Stimulated activated CD8-positive, alpha-beta memory T cell treated with anti-CD3 and anti-CD28 coated beads, Interleukin-7, amount 100 ng/mL, for 48 hours (primary cell): Measurements from ENCODE around the gene PCAT6.

Experiments used
- DNase-seq, 2 donors: peaks; one replicate each; pipeline ENCODE4 v3.0.0-alpha.2; 2020; ENCODE audit warnings: low read depth in 1 of 2; ENCODE audit errors: extremely low read depth in 1 of 2

Gene PCAT6

DNA sequence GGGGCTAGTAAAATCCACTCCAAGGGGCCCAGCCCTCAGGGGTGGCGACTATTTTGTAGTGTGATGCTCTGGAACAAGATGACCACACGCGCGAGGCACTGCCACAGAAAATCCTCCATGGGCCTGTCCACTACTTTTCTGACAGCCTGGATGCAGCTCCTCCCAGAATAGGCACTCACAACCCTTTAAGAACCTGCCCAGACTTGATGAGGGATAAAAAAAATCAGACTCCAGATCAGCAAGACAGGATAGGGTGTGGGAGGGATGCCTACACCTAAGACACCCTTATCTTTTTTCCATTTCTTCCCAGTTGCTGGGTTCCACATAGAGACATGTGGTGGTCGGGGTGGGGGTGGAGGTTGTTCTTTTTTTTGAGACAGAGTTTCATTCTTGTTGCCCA is 33.5 kb downstream of the PCAT6 start:
- no peak for DNase-seq

DNA sequence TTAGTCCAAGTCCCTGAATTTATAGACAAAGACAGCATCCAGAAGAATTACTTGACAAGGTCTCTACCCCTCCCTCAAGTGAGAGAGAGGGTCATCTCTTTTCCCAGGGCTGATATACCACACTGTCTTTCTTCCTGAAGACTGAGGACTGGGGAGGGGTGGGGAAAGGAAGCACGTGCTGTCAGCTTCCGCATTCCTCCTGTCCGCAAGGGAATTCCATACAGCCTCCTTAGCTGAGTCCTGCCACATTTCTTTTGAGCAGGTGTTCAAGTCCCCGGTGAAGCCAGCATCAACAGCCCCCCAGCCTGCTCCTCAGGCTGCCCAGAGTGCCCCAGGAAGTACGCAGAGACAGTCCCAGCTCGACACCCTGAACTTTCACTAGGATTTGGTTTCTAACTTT is 34.2 kb downstream of the PCAT6 start:
- DNase-seq: no peak

- DNase-seq: no peak
Observed at GRCh38 chr1:202848191-202848542, 37.4 kb downstream of the PCAT6 start.

GRCh38 chr1:202850593-202851362 is 40.0 kb downstream of the PCAT6 start:
- no peak for DNase-seq

DNA sequence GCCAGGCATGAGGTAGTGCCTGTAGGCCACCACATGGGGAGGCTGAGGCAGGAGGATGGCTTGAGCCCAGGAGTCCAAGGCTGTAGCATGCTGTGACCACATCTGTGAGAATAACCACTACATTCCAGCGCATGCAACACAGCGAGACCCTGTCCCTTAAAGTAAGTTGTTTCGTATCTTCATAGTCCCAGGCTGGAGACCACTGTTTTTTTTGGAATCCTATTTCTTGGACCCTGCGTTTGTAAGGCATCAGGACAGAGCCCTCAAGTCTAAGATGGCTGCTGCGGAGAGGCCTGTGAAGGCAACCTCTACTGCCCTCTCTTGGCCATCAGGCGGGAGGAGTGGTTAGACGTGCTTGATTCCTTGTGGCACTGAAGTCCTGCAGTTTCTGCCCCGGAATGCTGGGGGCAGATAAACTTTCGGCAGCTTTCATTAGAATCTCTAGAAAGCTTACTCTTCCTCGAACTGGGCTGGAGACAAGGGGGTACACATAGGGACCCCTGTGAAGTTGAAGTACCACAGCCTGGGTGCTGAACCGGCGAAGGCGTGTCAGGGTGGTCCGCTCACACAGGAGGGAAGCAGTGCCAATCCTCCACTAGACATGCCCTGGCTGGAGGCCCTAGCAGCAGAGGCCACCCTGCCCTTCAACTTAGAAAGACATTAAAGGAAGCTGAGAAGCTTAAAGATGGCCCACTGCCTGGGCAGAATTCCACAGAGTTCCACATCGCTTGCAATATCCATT is 41.6 kb downstream of the PCAT6 start:
- peak in 1 of 2 donors; percentile 27 for DNase-seq

DNA sequence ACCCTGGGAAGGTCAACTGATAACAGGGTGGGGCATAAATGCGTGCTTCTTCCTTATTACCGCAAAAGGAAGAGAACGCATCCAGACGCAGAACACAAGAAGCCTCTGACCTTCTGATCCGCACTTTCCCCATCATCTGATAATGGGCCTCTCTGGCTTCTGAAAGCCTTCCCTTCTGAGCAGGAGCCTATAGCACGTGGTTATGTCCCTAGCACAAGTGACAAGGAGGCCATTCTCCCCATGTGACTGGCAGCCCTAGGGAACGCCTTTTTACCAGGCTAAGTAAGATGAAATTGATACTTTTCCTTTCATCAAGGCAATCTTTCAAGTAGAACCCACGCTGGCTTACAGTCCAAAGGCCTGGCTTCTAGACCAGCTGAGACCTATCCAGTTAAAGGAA is 44.0 kb downstream of the PCAT6 start:
- DNase-seq: no peak

DNA sequence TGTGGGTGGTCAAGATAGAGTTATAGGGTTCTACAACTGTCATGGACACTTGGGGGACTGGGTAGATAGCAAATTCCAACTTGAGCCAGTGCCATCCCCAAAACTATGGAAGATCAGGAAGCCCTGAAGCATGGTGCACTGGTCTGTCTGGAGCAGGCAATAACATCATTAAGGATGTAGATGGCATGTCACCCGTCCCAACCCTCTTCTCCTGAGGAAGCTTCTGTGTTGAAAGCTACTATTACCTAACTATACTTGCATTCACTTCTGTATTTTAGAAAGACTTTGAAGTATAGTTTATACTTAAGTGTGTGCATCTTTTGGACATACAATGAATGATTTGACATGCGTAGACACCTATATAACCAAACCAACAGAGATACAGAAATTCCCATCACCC is 45.3 kb downstream of the PCAT6 start:
- no peak for DNase-seq

DNA sequence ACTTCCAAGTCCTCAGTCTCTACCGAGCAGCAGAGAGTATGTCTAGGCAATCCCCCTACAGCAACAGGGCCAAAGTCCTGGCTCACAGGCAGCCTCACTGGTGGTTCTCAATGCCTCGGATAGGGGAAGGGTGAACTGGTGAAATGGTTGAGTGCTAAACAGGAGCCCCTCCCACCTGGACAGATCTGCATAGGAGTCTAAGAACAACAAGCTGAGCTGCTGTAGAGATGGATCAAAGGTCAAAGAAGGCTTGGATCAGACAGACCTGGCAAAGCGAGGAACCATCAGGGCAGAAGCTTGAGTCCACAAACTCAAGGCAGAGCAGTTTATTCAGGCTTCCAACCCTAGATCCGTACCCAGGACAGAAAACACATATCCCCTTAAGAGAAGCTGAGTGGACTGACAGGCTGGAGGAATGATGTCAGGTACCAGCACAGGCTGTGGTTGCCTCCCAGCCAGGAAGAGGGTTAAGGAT is 46.4 kb downstream of the PCAT6 start:
- no peak for DNase-seq

DNA sequence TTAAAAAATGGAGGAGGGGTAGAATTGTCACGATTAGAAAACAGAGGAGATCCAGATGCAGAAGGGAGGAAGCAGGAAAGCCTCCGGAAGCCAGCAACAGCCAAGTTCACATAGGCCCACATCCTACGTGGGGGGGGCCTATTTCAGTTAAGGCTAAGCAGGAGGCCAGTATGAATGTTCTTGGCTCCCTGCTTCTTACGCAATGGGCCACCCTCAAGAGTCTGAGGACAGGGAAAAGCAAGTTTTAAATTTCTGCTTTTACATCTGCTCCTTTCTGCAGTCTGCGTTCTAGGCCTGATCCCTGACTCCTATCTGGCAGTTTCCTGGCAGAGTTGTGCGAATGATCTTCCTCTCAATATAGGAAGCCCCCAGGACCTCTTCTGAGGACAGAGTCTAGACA is 47.6 kb downstream of the PCAT6 start:
- no peak for DNase-seq

GRCh38 chr1:202858789-202859414 is 48.1 kb downstream of the PCAT6 start:
- no peak for DNase-seq

DNA sequence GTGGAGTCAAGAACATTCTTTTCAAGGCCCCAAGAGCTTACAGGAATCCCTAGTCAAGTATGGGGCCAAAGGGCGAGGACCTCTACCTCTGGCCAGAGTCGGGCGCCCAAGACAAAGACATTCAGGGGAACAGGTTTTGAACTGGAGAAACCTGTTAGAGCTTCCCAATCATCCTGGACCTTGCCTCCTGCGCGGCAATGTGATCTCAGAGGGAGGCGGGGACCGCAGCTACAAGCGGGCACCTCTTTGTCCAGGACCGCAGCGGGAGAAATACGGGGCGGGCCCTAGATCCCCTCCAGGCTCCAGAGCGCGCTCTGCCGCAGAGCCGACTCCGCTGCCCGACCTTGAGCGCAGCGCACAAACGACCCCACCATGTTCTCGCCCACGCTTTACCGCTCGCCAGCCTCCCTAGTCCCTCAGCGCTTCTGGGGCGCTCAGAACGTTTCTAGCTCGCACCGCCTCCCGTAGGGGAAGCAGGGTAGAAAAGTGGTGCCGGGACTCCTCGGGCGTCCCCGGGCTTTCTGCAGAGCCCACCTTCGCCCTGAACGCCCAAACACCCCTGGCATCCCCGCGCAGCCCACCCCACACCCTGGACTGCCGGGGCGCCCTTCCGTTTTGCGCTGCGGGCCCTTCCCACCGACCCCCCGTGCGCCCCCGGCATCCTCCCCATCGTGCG is 50.1 kb downstream of the PCAT6 start:
- DNase-seq: peak in 1 of 2 donors; percentile 16
